HUDEP-2 (cell line): ENCODE data around the gene SRD5A1.

Experiments
- DNase-seq, 76 experiments: peaks; one replicate each; lab custom pipeline; 2025; ENCODE audit not compliant: unreplicated experiment in 76 of 76; lab: John Stamatoyannopoulos, UW

SRD5A1 gene

GRCh38 chr5:6723122-6723815, 90.0 kb downstream of the SRD5A1 start:
- DNase-seq: no peak

DNA sequence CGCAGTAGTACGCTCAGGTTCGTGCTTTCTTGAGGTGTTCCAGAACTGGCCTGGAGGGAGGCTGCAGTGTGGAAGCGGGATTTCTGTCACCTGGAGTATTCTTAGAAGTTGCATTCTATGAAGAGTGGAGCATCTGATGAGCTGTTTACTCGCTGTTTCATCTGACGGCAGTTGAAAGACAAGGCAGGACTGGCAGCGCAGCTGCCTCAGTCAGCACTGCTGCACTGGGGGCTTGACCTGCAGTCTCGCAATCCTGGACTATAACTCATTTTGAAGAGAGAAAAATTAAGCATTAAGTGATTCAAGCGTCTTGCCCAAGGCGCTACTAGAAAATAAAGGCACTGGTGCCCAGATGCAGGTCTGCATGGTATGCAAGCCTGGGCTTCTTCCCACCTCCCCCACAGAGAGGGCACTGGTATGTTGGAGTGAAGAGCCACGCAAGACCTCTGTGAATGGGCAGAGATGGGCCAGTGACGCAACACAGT, 90.6 kb downstream of the SRD5A1 start:
- DNase-seq: no peak
